Activated CD8-positive, alpha-beta memory T cell treated with anti-CD3 and anti-CD28 coated beads, Interleukin-2, amount 50 U/mL, for 1 hour (primary cell): ENCODE results near the gene SVOP.
"Not testable (repeated sequence)": the region's sequence is repeated elsewhere in the genome, so short reads cannot be mapped to it uniquely, and the experiment has no call there.

ENCODE experiments used
- DNase-seq: peaks from one replicate; pipeline ENCODE4 v3.0.0-alpha.2; 2020; ENCODE audit errors: extremely low read depth

Gene SVOP

GRCh38 chr12:109033239-109034196 lies 12.7 kb upstream of the SVOP start:
- no peak for DNase-seq

GRCh38 chr12:109029411-109029810 lies 8.5 kb upstream of the SVOP start:
- DNase-seq = no peak

GRCh38 chr12:109028624-109029023 lies 7.8 kb upstream of the SVOP start:
- not testable (repeated sequence) for DNase-seq

- DNase-seq = no peak
Observed at GRCh38 chr12:109027767-109028166, 6.9 kb upstream of the SVOP start.

GRCh38 chr12:109020146-109020795 lies 597 bp downstream of the SVOP start:
- no peak for DNase-seq

GRCh38 chr12:109018296-109018695 lies 2.6 kb downstream of the SVOP start:
- DNase-seq = no peak

GRCh38 chr12:109016978-109017377 lies 3.9 kb downstream of the SVOP start:
- DNase-seq = no peak

GRCh38 chr12:109016016-109016415 lies 4.9 kb downstream of the SVOP start:
- no peak for DNase-seq

GRCh38 chr12:109014984-109015765 lies 5.7 kb downstream of the SVOP start:
- DNase-seq = no peak

GRCh38 chr12:109010259-109010658 lies 10.6 kb downstream of the SVOP start:
- DNase-seq = no peak

- no peak for DNase-seq
Observed at GRCh38 chr12:109009766-109010165, 11.1 kb downstream of the SVOP start.

GRCh38 chr12:109004017-109004416 lies 16.9 kb downstream of the SVOP start:
- DNase-seq = no peak

- no peak for DNase-seq
Observed at GRCh38 chr12:108996320-108996719, 24.5 kb downstream of the SVOP start.

- no peak for DNase-seq
Observed at GRCh38 chr12:108995370-108995992, 25.4 kb downstream of the SVOP start.

GRCh38 chr12:108990103-108990502 lies 30.8 kb downstream of the SVOP start:
- not testable (repeated sequence) for DNase-seq

GRCh38 chr12:108989376-108989775 lies 31.5 kb downstream of the SVOP start:
- no peak for DNase-seq

GRCh38 chr12:108985750-108986149 lies 35.1 kb downstream of the SVOP start:
- no peak for DNase-seq

- DNase-seq = no peak
Observed at GRCh38 chr12:108983227-108983626, 37.6 kb downstream of the SVOP start.

- DNase-seq = no peak
Observed at GRCh38 chr12:108982621-108983219, 38.1 kb downstream of the SVOP start.

GRCh38 chr12:108981835-108982234 lies 39.0 kb downstream of the SVOP start:
- no peak for DNase-seq
